Medulla oblongata (tissue), 1 donor: Measurements from ENCODE around the gene GFAP.

ENCODE experiments used
- DNase-seq: peaks from one replicate; pipeline ENCODE4 v3.0.0-alpha.2; 2015; ENCODE audit errors: extremely low spot score

Gene GFAP

DNA sequence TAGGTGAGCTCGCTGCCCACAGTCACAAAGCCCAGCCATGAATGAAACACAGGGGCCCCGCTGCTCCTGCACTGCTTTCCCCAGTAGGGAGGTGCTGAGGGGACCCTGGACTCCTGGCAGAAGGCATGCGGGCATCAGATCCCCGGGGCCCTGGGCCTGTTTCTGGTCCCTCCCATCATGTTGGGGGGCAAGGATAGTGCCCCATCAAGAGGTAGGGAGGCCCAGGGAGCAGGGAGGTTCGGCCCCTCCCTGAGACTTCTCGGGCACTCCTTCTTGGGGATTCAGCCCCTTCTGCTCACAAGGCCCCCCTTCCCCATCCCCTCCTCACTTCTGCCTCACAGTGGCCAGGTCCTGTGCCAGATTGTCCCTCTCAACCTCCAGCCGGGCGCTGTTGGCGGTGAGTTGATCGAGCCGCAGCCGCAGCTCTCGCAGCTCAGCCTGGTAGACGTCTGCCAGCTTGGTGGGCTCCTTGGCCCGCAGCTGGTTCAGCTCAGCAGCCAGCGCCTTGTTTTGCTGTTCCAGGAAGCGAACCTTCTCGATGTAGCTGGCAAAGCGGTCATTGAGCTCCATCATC, 515 bp downstream of the GFAP start:
- no peak for DNase-seq

DNA sequence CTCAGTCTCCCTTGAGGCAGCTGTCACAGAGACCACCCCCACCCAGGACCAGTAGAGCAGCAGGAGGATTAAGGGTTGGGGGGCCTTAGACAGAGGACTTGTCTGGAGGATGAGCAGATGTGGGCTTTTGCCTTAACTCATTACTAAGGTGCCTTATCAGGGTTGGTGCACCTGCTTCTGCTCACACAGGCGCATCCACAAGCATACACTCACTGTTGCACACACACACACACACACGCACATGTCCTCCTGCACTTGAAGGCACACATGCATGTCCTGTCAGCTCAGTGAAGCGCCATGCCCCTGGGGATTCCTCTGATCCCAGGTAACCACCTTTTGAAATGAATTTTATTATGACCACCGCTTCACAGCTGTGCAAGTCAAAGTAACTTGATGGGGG, 1.2 kb downstream of the GFAP start:
- DNase-seq, result peak; percentile 12

DNA sequence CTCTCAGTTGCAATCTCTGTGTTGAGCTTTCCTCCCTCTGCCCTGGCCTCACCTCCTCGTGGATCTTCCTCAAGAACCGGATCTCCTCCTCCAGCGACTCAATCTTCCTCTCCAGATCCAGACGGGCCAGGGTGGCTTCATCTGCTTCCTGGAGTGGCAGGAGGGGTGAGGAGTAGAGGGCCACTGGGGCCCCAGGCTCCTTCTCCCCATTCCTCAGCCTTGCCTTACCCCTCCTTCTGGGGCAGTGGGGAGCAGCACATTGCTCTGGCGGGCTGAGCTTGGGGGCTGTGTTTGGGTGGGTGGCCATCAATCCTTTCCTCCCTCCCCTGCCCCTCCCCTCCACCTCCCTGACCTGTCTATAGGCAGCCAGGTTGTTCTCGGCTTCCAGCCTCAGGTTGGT, 1.6 kb downstream of the GFAP start:
- peak; percentile 26 for DNase-seq

DNA sequence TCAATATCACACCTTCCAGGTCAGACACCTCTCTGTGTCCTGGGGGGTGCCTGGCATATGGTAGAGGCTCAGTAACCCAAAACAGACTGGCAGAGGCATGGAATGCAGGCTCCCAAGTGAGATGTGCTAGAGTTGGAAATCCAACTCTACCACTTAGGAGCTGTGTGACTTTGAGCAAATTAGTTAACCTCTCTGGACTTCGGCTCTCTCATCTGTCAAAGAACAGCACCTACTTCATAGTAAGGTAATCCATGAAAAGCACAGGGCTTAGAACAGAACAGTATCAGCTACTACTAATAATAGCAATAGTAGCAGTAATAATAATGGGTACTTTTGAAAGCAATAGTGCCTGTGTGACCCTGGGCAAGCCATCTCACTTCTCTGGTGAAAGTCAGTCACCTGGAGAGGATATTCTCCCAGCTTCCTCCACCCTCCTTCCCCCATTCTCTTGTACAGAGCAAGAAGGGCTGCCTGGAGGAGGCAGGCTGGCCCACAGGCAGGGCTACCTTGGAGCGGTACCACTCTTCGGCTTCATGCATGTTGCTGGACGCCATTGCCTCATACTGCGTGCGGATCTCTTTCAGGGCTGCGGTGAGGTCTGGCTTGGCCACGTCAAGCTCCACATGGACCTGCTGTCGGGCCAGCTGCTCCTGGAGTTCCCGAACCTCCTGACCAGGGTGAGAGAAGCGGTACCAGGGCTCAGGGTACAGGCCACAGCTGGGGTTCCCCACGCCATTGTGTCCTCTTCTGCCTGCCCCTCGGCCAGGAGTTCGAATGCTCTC, 2.3 kb downstream of the GFAP start:
- peak; percentile 37 for DNase-seq

DNA sequence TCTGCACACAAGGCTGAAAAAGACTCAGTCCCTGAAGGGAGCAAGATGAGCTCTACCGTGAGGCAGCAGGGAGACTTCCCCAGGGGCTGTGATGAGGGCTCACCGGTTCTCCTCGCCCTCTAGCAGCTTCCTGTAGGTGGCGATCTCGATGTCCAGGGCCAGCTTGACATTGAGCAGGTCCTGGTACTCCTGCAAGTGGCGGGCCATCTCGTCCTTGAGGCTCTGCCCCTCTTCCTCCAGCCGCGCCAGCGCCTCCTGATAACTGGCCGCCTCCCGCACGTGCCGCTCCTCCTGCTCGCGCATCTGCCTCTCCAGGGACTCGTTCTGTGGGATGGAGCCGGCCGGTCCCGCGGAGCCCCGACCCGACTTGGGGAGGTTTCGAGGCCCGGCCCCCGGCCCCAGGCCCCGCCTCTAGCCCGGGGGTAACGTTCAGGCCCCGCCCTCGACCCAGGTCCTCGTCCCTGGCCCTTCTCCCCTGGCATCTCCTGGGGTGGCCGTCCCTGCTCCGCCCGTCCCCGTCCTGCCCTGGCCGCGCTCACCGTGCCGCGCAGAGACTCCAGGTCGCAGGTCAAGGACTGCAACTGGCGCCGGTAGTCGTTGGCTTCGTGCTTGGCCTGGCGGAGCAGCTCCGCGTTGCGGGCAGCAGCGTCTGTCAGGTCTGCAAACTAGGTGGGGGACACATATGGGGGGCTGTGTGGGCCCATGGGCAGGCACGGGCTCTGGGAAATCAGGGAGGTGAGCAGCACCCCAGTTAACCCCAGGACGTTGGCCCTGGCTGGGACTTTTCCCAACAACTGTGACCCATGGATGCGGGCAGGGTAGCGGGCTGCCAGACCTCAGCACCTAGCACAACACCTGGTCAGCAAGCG, 3.9 kb downstream of the GFAP start:
- peak; percentile 73 for DNase-seq

DNA sequence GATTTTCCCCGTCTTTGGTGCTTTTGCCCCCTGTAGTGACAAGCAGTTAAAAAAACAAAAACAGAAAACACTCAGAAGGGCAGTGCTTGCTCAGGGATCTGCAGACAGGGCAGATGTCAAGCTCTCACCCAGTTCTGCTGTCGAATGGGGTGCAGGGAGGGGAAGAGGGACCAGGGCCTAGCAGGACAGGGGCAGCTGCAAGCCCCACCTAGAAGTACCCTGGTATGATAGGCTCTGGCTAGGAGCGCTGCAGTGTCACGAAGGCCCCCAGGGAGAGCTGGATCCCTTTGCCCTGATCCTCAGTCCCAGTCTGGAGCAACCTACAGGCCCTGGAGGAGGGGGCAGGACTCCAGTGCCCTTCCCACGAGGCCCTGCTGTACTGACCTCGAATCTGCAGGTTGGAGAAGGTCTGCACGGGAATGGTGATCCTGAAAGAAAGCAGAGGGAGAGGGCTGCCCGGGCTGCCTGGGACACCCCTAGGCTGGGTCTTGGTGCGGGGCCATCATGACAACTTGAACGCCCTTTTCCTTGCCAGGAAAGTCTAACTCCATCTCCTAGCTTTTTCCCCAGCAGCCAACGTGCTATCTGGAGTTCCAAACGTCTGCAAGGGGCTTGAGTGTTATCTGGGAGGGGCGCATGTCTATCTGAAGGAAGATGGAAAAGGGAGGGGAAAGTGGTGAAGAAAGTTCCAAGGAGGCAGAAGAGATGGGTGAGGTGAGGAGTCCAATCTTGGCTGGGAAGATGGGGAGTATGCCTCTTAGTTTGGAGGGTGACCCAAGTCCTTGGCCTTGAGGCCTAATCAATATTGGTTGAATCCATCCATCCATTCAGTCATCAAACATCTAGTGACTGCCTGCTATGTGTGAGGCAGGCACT, 4.8 kb downstream of the GFAP start:
- DNase-seq, result peak; percentile 22

DNA sequence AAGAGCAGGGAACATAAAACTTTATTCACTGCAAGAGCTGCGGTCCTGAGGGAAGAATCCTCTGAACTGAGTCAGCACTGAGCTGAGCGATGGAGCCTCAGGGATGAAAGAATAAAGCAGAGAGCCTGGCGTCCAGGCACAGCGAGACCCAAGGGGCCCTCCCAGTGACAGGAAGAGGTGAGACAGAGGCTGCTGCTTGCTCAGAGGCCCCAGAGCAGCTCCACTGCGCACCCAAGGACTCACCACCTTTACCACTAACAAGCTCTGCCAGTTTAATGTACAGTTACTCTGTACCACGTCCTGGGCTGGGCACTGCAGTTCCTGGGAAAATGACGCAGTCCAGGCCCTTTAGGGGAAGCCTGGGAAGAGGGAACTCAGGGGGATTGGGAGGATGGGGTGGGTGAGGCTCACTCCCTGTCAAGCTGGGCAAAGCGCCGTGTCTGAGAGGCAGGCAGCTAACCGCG, 5.6 kb downstream of the GFAP start:
- DNase-seq, result peak; percentile 6

DNA sequence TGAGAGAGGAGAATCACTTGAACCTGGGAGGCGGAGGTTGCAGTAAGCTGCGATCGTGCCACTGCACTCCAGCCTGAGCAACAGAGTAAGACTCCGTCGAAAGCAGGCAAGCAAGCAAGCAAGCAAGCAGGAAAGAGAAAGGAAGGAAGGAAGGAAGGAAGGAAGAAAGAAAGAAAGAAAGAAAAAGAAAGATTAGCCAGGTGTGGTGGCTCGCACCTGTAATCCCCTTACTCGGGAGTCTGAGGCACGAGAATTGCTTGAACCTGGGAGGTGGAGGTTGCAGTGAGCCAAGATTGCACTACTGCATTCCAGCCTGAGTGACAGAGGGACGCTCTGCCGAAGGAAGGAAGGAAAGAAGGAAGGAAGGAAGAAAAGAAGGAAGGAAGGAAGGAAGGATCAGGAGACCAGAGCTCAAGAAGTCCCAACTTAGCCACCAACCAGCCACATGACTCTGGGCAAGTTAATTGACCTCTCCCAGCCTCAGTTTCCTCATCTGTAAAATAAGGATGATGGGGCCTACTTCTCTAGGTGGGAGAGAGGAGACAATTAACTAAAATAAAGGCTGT, 6.5 kb downstream of the GFAP start:
- peak; percentile 14 for DNase-seq

DNA sequence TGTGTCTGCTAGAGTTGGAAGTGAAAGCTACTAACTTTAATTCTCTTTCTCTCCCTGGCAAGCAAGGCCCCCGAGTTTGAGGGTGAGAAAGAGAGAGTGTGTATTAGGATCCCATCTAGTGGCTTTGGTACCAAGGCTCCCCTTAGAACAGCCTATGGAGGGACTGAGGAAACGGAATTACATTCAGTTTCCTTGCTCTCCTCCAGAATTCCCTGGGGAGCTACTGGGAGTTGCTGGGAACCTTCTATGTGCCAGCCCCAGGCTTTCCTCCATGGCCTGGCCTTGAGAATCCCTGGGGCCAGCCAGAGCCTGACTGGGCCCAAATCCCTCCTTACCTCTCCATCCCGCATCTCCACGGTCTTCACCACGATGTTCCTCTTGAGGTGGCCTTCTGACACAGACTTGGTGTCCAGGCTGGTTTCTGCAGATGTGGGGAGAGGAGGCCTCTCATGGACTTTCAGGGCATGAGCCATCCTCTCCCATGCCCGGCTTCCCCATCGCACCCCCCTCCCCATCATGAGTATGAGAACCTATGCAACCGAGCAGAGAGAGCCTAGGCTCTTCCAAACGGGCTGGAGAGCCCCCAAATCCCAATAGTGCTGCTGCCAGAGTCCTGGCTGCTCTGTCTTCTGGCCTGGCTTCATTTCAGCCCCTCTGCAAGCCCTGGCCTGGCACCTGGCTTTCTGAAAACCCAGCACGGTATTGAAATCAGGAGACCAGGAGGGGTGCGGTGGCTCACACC, 7.4 kb downstream of the GFAP start:
- peak; percentile 60 for DNase-seq

DNA sequence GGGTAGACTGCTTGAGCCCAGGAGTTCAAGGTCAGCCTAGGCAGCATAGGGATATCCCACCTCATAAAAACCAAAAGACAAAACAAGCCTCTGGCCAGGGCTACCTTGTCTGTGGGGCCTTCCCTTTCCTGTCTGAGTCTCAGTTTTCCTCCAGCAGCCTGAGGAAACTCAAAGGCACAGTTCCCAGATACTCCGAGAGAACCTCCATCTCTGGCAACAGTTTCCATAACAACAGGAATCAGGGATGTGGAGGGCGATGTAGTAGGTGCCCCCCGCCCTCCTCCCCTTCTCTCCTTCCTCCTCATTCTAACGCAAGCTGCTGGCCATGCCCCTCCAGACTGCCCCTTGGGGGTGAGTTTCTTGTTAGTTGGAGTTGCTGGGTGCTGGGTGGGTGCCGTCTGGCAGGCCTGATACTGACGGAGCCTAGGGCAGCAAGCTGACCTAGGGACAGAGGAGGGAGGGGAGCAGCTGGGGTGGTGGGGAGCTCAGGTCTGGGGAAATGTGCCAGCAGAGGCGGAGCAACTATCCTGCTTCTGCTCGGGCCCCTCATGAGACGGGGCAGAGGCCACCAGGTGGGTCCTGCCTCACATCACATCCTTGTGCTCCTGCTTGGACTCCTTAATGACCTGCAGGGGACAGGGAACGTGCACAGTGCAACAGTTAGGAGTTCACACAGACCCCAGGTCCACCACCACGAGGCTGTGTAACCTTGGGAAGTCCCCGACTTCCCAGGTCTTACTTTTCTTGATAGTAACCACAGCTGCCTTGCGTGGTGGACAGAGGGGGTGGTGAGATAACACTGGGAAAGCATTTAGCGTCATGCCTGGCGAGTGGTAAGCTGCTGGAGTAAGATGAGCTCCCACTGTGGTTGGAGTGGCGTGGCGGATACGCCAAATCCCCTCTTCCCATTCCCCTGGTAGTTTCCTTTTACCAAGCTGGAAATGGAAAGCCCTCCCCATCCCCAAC, 8.3 kb downstream of the GFAP start:
- DNase-seq, result peak; percentile 67

DNA sequence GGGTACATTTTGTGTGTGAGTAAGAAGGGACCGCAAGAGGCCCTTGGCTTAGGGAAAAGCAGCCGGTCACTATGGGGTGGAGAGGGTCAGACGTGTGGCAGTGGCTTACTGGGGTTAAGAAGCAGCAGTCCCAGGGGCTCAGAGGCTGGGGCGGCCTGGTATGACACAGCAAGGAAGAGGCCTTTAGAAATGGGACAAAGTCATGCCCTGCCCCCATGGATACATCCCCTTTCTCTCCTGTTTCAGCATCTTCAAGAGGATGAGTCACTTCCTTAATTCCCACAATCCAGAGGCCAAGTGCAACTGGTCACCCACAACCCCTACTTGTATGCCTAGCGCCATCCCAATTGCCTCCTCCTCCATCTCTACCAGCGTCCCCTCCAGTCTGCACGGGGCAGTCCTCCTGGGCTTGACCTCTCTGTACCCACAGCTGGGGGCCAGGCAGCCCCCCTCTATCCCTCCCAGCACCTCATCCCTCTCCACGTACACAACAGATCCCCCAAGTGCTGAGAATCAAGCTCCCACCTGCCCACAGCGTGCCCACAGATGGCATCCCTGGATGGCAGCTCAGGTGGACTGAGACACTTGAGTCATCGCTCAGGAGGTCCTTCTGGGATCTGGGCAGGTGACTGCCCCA, 9.2 kb downstream of the GFAP start:
- peak; percentile 48 for DNase-seq

DNA sequence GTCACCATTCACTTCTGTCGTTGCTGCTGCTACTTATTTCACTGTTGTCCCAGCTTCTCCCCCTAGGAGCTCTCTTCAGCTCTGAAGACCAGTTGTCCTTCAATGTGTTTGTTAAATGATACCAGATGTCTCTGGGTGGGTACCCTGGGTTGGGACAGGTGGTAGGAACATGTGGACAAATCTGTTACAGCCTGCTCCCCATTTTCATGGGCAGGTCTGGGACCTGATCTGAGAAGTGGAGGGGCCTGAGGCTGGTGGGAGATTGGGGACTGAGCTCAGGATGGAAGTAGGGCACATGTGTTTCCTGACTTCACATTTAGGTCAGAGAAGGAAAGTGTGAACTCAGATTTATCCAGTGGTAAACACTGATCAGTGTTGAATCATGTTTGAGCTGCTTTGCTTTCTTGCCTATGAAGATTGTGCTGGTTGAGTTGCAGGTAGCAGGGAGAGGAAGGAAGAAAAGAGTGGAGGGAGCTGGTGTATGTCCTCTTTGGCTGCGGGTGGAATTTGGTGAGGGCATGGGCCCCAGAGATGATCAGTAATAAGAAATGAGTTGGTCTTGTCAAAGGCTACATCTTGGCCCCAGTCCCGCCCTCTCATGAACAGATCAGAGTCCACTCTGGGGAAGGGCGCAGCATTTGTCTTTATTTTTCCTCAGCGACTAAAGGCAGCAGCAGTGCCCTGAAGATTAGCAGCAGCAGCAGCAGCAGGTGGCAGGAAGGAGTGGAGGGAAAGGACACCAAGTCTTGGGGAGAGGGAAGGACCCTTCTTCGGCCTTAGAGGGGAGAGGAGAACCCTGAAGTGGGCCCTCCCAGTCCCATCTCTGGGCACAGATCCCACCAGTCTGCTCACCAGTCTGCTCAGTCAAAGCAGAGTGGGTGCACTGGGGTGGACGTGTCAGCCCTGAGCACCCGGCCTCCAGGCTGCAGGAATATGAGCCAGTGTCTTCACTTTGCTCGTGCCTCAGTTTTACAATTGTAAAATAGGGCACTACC, 10.0 kb downstream of the GFAP start:
- DNase-seq, result peak; percentile 63

DNA sequence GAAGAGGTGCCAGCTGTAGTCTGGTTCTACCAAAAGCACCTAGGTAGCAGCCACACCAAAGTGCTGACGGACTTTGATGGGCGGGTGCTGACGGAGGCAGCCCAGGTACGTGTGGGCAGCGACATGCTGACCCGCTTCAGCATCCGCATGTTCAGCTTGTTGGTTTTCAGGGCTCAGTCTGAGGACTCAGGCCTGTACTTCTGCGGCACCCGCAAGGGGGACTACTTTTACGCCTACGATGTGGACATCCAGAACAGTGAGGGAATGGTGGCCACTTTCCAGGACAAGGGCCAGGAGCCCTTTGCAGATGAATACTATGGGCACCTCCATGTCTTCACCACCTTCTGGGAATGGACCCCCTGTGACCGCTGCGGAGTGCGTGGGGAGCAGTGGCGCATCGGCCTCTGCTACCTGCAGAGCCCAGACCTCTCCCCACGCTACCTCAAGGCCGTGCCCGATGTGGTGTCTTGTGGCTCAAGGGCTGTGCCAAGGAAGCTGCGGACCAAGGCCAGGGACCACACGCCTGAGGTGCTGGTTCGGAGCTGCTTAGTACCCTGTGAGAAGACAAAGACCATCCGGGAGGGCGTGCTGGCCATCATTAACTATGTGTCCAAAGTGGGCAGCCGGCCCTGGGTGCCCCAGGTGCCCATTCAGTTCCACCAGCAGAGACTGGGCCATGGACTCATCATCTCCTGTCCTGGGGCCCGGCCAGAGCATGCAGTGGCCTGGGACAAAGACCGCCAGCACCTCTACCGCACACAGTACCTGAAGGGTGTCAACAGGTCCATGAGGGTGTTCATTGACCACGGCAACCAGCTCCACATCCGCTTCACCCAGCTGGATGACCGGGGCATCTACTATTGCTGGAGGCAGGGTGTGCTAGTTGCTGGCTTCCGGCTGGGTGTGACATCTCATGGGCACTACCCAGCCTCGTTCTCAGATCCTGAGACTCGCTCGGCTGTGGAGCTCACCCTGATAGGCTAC, 11.0 kb downstream of the GFAP start:
- DNase-seq, result no peak

DNA sequence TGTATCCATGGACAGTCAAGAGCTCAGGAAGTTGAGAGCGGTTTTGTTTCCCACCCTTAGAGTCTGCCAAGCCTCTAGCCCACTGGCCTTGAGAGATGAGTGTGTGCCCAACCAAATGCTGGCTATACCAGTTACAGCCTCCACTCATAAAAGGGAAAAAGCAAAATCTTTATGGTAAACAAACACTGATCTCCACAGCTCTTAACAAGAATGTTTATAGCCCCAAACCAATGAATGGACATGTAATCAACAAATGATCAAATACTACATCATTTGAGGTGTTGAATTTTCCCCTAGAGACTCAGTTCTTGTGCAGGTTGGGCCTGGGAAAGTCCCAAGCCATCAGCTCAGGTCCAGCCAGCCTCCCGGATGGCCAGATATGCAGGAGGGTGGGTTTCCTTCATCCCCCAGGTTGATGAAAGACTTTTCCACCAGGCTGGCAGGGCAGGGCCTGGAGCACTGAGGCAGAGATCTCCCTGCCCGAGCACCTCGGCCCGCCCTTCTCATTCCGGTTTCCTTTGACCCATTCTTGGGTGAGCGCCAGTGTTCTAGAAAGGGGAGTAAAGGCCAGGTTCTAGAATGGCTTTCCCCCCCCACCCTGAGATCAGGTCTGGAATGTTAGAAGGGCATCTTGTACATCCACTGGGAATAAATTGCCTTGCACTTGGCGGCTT, 12.2 kb downstream of the GFAP start:
- peak; percentile 29 for DNase-seq

DNA sequence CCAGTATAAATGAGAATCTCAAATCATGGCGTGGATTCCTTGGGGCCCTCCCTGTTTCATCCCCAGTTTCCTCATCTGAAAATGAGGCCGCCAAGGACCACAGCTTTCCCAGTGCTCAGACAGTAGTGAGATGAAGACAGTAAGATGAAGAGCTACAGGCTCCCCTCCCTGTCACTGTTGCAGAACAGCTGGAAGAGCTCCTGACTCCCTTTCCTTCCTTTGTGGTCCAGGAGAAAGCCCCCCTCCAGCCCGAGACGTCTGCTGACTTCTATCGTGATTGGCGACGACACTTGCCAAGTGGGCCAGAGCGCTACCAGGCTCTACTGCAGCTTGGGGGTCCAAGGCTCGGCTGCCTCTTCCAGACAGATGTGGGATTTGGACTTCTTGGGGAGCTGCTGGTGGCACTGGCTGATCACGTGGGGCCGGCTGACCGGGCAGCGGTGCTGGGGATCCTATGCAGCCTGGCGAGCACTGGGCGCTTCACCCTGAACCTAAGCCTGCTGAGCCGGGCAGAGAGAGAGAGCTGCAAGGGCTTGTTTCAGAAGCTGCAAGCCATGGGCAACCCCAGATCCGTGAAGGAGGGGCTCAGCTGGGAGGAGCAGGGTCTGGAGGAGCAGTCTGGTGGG, 13.1 kb downstream of the GFAP start:
- DNase-seq, result no peak
